Stomach (tissue), 9 donors: ENCODE measurements around the gene CLN3. TPM values are rescaled to one million over a fixed set of nuclear protein-coding genes. Genes with fewer than 3 reads are reported as not detected.
"Not testable (repeated sequence)": the region's sequence is repeated elsewhere in the genome, so short reads cannot be mapped to it uniquely, and the experiment has no call there.

Experiments
- DNase-seq, 2 donors: peaks; one replicate each; pipeline versions ENCODE4 v3.0.0 to v3.0.0-alpha.2; 2013 to 2019
- H3K27ac ChIP-seq, 5 donors: fragments of 200-600 bp in 4 of 5; sonication (generic) in 4 of 5; one replicate each; pipeline ENCODE4 v1.5.1; 2013 to 2019; ENCODE audit warnings: mild to moderate bottlenecking in 1 of 5, moderate library complexity in 1 of 5
- H3K27me3 ChIP-seq, 3 donors: fragments of 200-600 bp; sonication (generic); one replicate each; pipeline ENCODE4 v1.5.1; 2017 to 2019; ENCODE audit warnings: mixed run types in 1 of 3
- H3K36me3 ChIP-seq, 4 donors: fragments of 200-600 bp; sonication (generic); 1 replicate in 3 of 4; 2 replicates in 1 of 4; pipeline ENCODE4 v1.5.1; 2016 to 2019
- H3K4me1 ChIP-seq, 4 donors: fragments of 200-600 bp; sonication (generic); one replicate each; pipeline ENCODE4 v1.5.1; 2016 to 2019
- H3K4me3 ChIP-seq, 4 donors: fragments of 200-600 bp; sonication (generic) in 3 of 4; one replicate each; pipeline ENCODE4 v1.5.1; 2016 to 2019; ENCODE audit warnings: mild to moderate bottlenecking in 1 of 4
- H3K9me3 ChIP-seq, 4 donors: fragments of 200-600 bp; sonication (generic); one replicate each; pipeline ENCODE4 v1.5.1; 2016 to 2019
- CTCF ChIP-seq, 7 experiments: fragments of 450-650 bp in 4 of 7; fragments of 200-600 bp in 3 of 7; sonication (generic) in 3 of 7; IDR thresholded peaks; one replicate each; pipeline ENCODE4 v1.5.1; 2016 to 2019; ENCODE audit warnings: antibody characterized with exemption in 7 of 7, control low read depth in 2 of 7, mild to moderate bottlenecking in 1 of 7
- EP300 ChIP-seq: sonication (generic); formaldehyde crosslinking; IDR thresholded peaks from one replicate; pipeline ENCODE4 v1.6.1; 2017; ENCODE audit warnings: antibody characterized with exemption
- POLR2A ChIP-seq, 4 donors: fragments of 450-650 bp; IDR thresholded peaks; one replicate each; pipeline ENCODE4 v1.6.1; 2016; ENCODE audit warnings: antibody characterized with exemption in 4 of 4, control low read depth in 2 of 4, mild to moderate bottlenecking in 1 of 4, moderate library complexity in 1 of 4
- POLR2AphosphoS5 ChIP-seq, 3 donors: sonication (generic); formaldehyde crosslinking; IDR thresholded peaks; one replicate each; pipeline ENCODE4 v1.6.1; 2016; ENCODE audit warnings: antibody characterized with exemption in 3 of 3
- WGBS, 5 donors: extraction: QIAGEN DNeasy Blood & Tissue Kit in 3 of 5; methylation state at CpG; one replicate each; pipeline versions ENCODE4 v1.1.5 to v1.1.7; 2013 to 2018; 5-methylcytosine and 5-hydroxymethylcytosine counted together
- intact Hi-C: fragments of 100-400 bp; cut with DNase I; formaldehyde crosslinking; loops from one replicate; pipeline ENCODE4 v1.15.1; 2023; ENCODE audit warnings: low total_unique reads
- polyA plus RNA-seq, 3 donors: library from polyadenylated mRNA; stranded (reverse); fragments of 200-250 nt; gene quantifications; one replicate each; pipeline ENCODE4 v1.2.3, GENCODE V29; 2013
- total RNA-seq, 5 donors: library from RNA; depleted of rRNA; stranded (reverse); fragments of >200 nt; gene quantifications; one replicate each; pipeline versions ENCODE4 v1.1.0 to v1.2.3, GENCODE V29; 2014 to 2016
- donor health status: healthy with polysubstance abuse.
- donor health status: Bipolar disorder and iron deficiency.
- donor health status: healthy.

CLN3 gene
- total and polyA plus RNA-seq, 8 donors, result 6.6 to 55.6 (median 21.4) TPM

DNA sequence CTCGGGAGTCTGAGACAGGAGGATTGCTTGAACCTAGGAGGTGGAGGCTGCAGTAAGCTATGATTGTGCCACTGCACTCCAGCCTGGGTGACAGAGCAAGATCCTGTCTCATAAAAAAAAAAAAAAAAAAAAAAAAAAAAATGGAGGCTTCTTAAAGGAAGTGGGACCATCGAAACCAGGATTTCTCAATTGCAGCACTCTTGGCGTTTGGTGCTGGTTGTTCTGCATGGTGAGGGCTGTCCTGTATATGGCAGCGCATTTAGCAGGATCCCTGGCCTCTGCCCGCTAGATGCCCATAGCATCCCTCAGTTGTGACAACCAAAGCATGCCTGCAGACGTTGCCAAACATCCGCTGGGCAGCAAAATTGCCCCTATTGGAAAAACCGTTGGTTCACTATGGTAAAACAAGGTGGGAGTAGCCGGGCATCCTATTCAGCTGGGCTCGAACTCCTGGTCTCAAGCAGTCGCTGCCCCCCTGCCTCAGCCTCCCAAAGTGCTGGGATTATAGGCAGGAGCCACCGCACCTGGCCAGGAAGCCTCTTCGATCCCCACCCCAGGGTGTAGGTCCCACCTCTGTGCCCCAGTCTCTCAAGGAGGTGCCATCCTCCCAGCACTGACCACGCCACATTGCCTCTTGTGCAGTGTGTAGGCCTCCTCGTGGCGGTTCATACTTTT lies 13.2 kb downstream of the CLN3 start:
- Histone ChIP-seq H3K27ac (no peak overlapping the region), H3K4me1 (peaks cover 0 to 10% (median 0%) of the 10 kb centered on the region in 4 donors), H3K27me3 (no peaks in the 10 kb centered on the region), H3K36me3 (peaks cover 51 to 100% (median 98%) of the 10 kb centered on the region in 4 donors), H3K4me3 (no peak overlapping the region), H3K9me3 (no peaks in the 10 kb centered on the region)
- TF ChIP-seq CTCF (IDR thresholded peaks at IDR 0.05) (no peak), EP300 (no peak), POLR2A (IDR thresholded peaks at IDR 0.05) (no peak), POLR2AphosphoS5 (IDR thresholded peaks at IDR 0.05) (no peak)
- DNase-seq, result no peak
- 90 to 96% (median 95%) methylated on average over 15 to 16 of the region's 16 CpGs for WGBS, 5 donors
- intact Hi-C loops, result no loop called here

GRCh38 chr16:28477311-28477920 lies 14.5 kb downstream of the CLN3 start:
- TF ChIP-seq CTCF (IDR thresholded peaks at IDR 0.05) (no peak), EP300 (no peak), POLR2A (IDR thresholded peaks at IDR 0.05) (no peak)
- Histone ChIP-seq H3K4me1 (peaks cover 0 to 10% (median 0%) of the 10 kb centered on the region in 4 donors), H3K36me3 (peaks cover 42 to 96% (median 93%) of the 10 kb centered on the region in 4 donors), H3K27me3 (no peaks in the 10 kb centered on the region), H3K9me3 (no peaks in the 10 kb centered on the region), H3K27ac (no peak overlapping the region), H3K4me3 (no peak overlapping the region)
- WGBS, 5 donors, result 88 to 97% (median 92%) methylated on average over 14 of the region's 14 CpGs
- intact Hi-C loops, result no loop called here
- no peak for DNase-seq

DNA sequence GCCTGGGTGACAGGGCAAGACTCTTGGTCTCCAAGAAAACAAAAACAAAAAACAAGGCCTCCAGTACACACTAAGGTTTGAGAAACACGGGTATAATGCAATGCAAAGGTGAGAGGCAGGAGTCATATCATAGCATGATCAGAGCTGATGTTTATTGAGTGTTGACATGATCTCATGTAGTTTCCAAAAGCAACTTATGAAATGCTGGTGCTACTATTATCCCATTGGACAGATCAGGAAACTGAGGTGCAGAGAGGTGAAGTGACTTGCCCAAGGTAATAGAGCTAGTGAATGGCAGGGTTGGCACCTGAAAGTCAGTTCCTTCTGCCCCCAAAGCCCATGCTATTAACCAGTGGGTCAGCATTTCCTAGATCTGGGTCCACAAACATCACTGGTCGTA lies 16.7 kb downstream of the CLN3 start:
- Histone ChIP-seq H3K36me3 (peaks cover 31 to 80% (median 72%) of the 10 kb centered on the region in 4 donors), H3K27ac (no peak overlapping the region), H3K9me3 (no peaks in the 10 kb centered on the region), H3K4me1 (no peaks in the 10 kb centered on the region), H3K4me3 (no peak overlapping the region), H3K27me3 (no peaks in the 10 kb centered on the region)
- intact Hi-C loops, result no loop called here
- WGBS, 5 donors, result 91 to 96% (median 93%) methylated on average over 2 of the region's 2 CpGs
- no peak for TF ChIP-seq POLR2AphosphoS5 (IDR thresholded peaks at IDR 0.05)
- no peak for TF ChIP-seq POLR2A (IDR thresholded peaks at IDR 0.05)
- TF ChIP-seq CTCF (IDR thresholded peaks at IDR 0.05), result no peak
- no peak for DNase-seq

DNA sequence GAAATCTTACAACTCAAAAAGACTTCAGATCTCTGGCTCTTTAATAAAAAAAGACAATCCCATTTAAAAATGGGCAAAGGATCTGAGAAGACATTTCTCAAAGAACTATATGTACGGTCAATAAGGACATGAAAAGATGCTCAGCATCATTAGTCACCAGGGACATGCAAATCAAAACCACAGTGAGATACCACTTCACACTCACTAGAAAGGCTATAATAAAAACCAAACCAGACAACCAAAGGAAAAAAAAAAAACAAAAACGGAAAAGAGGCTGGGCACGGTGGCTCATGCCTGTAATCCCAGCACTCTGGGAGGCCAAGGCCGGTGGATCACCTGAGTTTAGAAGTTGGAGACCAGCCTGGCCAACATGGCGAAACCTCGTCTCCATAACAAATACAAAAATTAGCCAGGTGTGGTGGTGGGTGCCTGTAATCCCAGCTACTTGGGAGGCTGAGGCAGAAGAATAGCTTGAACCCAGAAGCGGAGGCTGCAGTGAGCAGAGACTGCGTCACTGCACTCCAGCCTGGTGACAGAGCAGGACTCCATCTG lies 18.1 kb downstream of the CLN3 start:
- WGBS, 5 donors, result 90 to 97% (median 91%) methylated on average over 8 of the region's 8 CpGs
- TF ChIP-seq POLR2AphosphoS5 (IDR thresholded peaks at IDR 0.05), result no peak
- TF ChIP-seq EP300, result no peak
- TF ChIP-seq POLR2A (IDR thresholded peaks at IDR 0.05), result no peak
- TF ChIP-seq CTCF (IDR thresholded peaks at IDR 0.05), result no peak
- intact Hi-C loops, result no loop called here
- DNase-seq, result no peak
- no peaks in the 10 kb centered on the region for H3K9me3 ChIP-seq
- peaks cover 22 to 66% (median 57%) of the 10 kb centered on the region in 4 donors for H3K36me3 ChIP-seq
- H3K4me3 ChIP-seq, result no peak overlapping the region
- no peaks in the 10 kb centered on the region for H3K4me1 ChIP-seq
- H3K27me3 ChIP-seq, result no peaks in the 10 kb centered on the region
- no peak overlapping the region for H3K27ac ChIP-seq

GRCh38 chr16:28447081-28447480 lies 44.8 kb downstream of the CLN3 start:
- no CpG with 5 or more reads among the region's 6 CpGs for WGBS, 5 donors
- H3K4me3 ChIP-seq, H3K9me3 ChIP-seq, intact Hi-C loops, H3K27ac ChIP-seq, H3K27me3 ChIP-seq, H3K4me1 ChIP-seq, DNase-seq, H3K36me3 ChIP-seq: not testable (repeated sequence)

GRCh38 chr16:28446388-28446787 lies 45.5 kb downstream of the CLN3 start:
- H3K9me3 ChIP-seq, H3K4me1 ChIP-seq, H3K27me3 ChIP-seq, H3K27ac ChIP-seq, H3K36me3 ChIP-seq, intact Hi-C loops, DNase-seq, H3K4me3 ChIP-seq: not testable (repeated sequence)
- WGBS, 5 donors, result no CpG with 5 or more reads among the region's 4 CpGs

DNA sequence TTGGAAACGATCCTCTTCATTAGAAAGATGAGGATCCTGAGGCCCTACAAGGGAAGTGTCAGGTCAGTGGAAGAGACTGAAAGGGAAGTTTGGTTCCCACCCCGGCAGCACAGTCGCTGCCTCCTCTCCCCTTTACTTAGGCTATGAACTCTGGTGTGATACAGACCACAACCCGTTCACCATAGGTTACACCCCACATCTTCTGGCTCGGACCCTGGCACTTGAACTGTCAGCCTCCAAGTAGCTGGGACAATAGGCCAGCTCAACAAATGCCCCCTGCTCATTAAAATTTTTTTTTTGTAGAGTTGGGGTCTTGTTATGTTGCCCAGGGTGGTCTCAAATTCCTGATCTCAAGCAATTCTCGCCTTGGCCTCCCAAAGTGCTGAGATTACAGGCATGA lies 47.9 kb downstream of the CLN3 start:
- intact Hi-C loops, H3K27me3 ChIP-seq, H3K9me3 ChIP-seq, DNase-seq, H3K27ac ChIP-seq, H3K36me3 ChIP-seq, H3K4me3 ChIP-seq, H3K4me1 ChIP-seq: not testable (repeated sequence)
- 74 to 88% (median 83%) methylated on average over 2 to 4 of the region's 6 CpGs; no CpG with 5 or more reads in 1 of the 5 donors for WGBS, 5 donors
